GM18505 (cell line): ENCODE results near the gene PDE1A.

Source experiments
- ATAC-seq: cut with Tn5 transposase; IDR thresholded peaks from one replicate; pipeline ENCODE4 v1.9.1; 2021; ENCODE audit not compliant: unreplicated experiment
- POLR2A ChIP-seq: IDR thresholded peaks from 4 replicates; pipeline ENCODE4 v1.6.1; 2011; ENCODE audit warnings: borderline replicate concordance; ENCODE audit not compliant: insufficient read depth, insufficient read length; ENCODE audit errors: extremely low read depth

The PDE1A gene

DNA sequence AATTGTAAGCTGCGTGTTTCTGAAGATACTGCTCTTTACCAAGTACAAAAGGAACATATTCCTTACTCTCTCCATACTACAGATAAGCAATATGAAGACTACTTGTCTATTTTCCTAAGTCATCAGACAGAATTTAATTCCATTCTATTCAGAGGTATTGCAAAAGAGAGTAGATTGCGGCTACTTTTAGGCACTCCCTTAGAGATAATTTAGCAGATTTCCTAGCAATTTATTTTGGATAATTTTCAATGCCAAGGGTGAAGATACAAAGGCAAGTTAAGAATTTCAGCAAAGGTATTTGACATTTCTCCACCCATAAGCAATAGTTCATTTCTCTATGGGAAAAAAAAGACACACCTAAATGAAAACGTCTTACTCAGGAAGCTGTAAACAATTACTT, 161.1 kb downstream of the PDE1A start:
- TF ChIP-seq POLR2A, result no peak
- no peak for ATAC-seq

DNA sequence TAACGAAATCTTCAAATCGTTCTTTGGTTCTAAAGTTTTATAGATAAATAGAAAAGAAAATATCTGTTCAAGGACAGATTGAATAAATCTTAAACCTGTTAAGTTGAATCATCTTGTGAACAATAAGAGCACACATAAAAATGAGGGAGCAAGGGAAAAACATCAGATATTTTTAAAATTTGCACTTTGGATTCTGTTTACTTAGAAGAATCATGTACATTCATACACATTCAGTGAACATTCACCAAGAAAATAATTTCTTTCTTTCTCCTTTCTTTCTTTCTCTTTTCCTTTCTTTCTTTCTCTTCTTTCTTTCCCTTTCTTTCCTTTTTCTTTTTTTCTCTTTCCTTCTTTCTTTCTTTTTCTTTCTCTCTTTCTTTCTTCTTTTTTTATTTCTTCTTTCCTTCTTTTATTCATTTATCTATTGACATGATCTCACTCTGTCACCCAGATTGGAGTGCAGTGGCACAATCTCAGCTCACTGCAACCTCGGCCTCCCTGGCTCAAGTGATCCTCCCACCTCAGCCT, 164.9 kb downstream of the PDE1A start:
- no peak for TF ChIP-seq POLR2A
- no peak for ATAC-seq

DNA sequence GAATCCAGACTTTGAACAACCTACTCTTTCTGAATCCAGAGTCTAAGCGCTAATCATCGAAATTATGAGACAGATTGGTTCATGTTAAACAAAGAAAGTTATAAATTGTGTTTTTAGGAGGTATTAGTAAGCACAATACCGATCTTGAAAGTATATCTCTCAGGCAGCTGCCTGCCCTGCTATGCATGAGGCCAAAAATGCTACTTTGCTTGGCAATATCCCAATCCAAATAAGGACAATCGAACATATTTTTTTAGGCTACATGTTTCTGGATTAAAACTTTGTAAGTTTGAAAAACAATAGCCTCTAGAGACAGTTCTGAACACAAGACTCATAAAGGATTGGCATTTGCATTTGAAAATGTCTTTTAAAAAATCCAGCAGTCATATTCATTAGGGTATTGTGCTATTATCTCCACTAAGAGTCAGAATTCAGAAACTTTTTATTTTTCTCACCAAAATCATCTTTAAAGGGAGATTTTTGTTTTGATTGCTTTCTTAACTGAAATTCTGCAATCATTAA, 167.1 kb downstream of the PDE1A start:
- no peak for ATAC-seq
- no peak for TF ChIP-seq POLR2A

DNA sequence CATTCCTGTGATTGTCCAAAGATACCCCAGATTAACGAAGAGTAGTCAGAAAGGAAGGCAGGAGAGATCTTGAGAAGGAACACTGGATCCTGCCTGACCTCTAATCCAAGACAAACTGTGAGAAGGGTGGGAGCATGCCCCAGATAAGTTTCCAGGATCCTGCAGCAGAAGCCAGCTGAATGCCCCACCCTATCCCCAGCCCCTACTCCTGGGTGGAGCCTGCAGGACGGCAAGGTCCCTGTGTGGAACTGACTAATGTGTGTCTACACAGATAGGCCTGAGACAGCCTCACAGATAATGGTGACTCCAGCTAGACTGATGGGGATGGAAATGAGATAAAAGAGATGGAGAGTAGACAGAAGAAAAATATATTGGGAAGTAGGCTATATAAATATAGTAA, 174.3 kb downstream of the PDE1A start:
- no peak for ATAC-seq

DNA sequence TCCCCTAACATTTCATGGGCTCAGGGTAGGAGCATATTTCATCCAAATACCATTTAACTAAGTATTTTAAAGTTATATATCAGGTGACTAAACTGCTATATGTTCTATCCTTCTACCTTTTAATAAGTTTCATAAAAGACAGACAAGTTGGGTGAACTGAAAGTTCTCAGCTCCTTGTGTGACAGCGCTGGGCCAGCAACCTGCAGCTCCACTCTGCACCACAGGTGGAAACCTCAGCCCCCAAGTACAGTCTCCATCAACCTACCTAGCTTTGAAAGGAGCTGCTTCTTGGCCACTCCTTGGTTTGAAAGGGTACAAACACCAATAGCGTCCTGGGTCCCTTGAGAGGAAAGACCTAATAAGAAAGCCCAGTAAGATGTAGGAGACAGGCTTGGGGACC, 177.9 kb downstream of the PDE1A start:
- ATAC-seq, result no peak
- TF ChIP-seq POLR2A, result no peak

More for the DNA sequence above, 174.3 kb downstream of the PDE1A start:
- no peak for TF ChIP-seq POLR2A

DNA sequence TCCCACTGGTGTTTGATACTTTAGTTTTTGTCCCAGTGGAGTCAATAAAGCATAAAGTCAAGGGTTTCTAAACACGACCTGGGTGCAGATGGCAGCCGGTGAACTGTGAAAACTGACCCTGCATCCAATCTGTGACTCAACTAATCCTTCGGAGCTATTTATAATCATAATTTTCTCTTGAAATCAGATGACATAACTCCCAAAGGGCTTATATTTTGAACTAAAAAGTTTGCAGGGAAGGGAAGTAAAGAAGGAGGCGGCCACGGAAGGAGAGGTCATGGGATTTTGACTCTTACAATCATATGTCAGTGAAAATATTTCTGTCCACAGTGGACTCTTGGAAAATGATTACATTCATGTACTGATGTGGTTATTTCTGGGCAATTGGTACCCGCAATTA, 178.5 kb downstream of the PDE1A start:
- ATAC-seq, result no peak
- TF ChIP-seq POLR2A, result no peak

DNA sequence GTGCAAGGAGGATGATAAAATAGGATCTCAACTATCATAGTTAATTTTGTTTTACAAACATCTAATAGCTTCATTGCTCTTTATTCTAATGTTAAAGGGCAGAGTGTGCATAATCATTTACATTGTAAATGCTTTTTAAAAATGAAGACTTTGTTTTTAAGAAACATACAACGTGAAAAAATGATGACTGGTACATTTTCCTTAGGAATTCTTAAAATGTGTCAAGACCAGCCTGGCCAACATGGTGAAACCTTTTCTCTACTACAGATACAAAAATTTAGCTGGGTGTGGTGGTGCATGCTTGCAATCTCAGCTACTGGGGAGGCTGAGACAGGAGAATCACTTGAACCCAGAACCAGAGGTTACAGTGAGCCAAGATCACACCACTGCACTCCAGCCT, 179.0 kb downstream of the PDE1A start:
- no peak for ATAC-seq
- TF ChIP-seq POLR2A, result no peak

DNA sequence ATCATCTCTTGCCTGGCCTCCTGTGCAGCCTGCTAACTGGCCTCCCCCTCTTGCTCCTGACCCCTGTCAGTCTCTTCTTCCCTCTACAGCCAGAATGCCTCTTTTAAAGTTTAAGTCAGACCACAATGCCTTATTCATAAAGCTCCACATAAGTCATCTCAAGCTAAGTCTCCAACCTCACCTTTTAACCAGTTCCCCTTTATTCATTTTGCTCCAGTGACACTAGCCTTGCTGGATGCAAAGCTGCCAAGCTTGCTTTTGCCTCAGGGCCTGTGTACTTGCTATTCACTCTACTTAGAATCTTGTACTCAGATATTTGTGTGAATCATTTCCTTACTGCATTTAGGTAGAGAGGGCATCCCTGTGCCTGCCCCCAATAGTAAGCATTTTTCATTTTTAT, 180.9 kb downstream of the PDE1A start:
- no peak for TF ChIP-seq POLR2A
- peak; percentile 76 for ATAC-seq

DNA sequence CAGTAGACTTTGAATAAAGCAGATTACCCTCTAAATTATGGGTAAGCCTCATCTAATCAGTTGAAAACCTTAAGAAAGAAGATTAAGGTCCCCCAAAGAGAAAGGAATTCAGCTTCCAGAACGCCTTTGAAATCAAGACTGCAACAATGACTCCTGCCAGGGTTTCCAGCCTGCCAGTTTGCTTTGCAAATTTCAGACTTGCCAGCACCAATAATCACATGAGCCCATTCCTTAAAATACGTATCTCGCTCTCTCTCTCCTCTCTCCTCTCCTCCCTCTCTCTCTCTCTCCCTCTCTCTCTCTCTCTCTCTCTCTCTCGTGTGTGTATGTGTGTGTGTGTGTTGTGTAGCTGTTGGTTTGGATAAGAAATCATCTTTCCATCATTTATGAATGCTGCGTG, 184.2 kb downstream of the PDE1A start:
- no peak for TF ChIP-seq POLR2A
- no peak for ATAC-seq

DNA sequence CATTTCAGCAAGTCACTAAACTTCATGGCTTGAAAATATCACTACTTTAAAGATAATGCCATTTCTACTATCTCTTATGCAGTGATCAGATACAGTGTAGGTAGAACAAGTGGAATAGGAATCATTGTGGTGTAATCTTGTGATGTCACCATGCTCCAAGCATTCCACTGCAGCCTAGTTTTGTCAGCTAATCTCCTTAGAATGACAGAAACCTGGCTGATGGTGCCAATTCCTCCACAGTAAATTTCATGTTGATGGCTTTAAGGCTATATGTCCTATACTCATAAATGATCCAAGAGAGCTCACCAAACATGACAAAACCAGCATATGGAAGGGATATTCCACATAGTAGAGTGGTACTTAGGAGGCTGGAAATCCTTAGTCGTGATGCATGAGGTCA, 184.9 kb downstream of the PDE1A start:
- no peak for TF ChIP-seq POLR2A
- ATAC-seq, result no peak

DNA sequence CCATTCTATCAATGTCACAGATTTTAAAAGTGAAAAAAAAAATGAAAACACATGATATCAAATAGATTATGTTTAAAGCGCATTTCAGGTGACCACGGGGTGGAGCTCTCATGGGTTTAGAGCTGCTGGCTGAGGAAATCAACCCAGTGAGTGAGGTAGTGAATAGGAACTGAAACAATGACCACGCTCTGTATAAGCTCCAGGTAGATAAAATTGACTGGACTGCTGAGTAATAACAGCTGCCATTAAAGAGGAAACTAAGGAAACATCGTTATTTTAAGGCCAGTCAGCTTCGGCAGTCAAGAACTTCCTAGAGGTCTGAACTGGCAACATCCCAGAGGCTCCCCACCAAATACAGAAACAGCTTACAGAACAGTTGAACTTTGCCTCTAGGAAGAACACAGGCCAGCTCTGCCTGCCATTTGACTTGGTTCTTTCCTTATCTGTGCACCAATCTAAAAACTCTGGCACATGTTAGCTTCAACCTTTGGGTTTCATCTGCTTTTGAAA, 185.9 kb downstream of the PDE1A start:
- no peak for TF ChIP-seq POLR2A
- peak; percentile 100 for ATAC-seq

DNA sequence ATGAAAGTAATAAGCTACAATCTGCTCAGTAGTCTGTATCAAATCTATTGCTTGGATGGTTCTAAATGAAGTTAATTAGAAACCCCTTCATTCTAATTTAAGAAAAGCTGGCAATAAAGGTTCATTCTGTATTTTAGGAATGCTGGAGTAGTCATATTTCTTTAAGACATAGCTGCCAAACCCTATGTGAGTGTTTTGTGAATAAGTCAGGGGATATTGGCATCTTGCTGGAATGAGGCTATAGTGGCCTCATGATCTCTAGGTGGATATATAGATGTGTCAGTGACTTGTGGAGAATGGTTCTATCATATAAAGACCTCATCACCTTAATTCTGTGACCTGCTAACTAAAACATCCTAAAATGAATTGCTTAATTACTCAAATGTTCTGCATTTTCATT, 196.3 kb downstream of the PDE1A start:
- no peak for ATAC-seq
- no peak for TF ChIP-seq POLR2A

DNA sequence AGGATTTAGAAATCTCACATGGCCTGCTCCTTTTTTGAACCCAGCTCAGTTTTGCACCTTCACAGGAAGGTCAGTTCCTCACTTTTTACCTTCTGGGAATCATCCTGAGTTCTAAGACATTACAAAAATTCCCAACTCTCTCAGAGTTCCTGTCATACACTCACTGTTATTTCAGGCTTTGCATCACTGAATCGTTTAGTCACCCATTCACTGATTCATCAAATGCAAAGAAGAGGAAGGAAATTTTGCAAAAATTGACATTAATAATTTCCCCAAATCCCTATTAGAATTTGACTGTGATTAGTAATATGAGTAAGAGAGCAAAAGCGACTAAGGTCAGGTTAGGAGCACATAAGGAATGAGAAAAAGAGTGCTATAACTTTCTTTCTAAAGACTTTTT, 197.5 kb downstream of the PDE1A start:
- no peak for TF ChIP-seq POLR2A
- ATAC-seq, result no peak

DNA sequence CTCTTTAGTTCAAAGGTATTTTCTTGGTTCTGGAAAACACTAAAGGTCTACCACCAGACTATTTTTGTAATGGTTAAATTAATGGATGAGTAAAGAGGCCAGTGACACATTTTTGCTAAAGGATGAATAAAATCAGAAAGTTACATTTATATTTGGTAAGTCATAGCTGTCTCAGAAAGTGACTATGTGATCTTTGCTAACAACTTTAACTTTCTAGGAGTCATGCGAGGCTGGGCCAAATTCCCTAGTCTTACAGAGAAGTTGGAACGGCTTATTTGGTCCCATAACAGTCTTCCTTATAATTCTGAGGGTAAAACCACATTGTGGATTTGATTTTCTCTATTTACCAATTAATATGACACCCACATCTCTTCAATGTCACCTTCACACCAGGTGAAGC, 198.1 kb downstream of the PDE1A start:
- no peak for ATAC-seq
- no peak for TF ChIP-seq POLR2A

DNA sequence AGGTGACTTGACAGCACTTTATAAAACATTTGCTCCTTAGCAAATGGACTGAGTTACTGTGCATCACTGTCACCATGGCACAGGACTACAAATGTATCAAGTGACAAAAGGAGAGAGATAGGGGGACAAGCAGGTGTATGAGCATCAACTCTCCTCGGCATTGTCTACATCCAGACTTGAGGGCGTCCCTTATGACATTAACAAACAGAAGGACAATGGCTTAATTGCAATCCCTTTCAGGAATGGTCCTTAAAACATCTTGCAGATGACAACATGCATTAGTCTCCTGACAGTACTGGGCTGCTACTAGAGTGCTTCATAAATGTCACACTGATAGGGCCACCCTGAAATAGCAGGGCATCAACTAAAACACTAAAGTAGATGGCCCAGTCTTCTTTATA, 198.8 kb downstream of the PDE1A start:
- no peak for TF ChIP-seq POLR2A
- no peak for ATAC-seq
